ENCODE measurements around the gene GRIA4.

The GRIA4 gene

DNA sequence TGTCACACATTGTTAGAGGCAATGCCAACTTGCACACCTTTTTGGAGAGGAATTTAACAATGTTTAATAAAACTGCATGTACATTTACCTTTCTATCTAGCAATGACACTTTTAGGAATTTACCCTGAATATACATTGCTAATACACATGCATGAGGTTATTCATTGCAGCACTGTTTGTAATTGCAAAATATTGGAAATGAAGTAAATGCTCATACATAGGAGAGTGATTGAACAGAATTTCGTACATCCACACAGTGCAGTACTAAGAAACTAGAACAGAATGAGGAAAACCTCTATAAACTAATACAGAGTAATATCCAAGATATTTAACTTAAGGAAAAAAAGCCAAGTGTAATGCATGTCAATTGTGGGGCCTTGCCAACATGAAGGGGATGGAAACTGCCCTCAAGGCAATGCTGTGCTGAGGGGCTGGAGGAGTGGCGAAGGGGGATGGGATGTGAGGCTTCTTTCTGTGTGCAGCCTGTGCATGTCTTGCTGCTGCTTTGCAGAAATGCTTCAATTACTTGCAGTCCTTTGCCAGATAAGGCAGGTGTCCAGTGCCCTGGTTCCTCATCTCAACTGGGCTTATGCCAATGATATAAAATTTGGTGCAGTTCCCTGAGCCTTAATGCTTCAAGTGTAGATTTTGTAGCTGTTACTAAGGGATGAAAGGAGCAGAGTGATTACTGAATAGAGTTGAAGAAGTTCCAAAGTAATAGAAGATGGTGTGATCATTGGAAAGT is 96.1 kb downstream of the GRIA4 start:
- Histone ChIP-seq H3K27ac (ENCODE audit: low read depth, low read length) (no peak overlapping the region), H3K4me1 (ENCODE audit: control insufficient read depth in 1 of 2, insufficient read depth in 2 of 2, low read length in 2 of 2) (no peaks in the 10 kb centered on the region), H3K9me3 (ENCODE audit: control insufficient read depth in 1 of 2, low read length in 2 of 2) (no peaks in the 10 kb centered on the region), H3K36me3 (ENCODE audit: control insufficient read depth in 1 of 2, insufficient read depth in 2 of 2, low read length in 2 of 2) (no peaks in the 10 kb centered on the region), H3K9ac (ENCODE audit: low read depth in 1 of 2, low read length in 2 of 2) (no peak overlapping the region), H3K4me3 (ENCODE audit: low read depth in 1 of 2, low read length in 2 of 2) (no peak overlapping the region), H3K27me3 (ENCODE audit: control insufficient read depth in 1 of 2, insufficient read depth in 2 of 2, low read length in 2 of 2) (no peaks in the 10 kb centered on the region)

DNA sequence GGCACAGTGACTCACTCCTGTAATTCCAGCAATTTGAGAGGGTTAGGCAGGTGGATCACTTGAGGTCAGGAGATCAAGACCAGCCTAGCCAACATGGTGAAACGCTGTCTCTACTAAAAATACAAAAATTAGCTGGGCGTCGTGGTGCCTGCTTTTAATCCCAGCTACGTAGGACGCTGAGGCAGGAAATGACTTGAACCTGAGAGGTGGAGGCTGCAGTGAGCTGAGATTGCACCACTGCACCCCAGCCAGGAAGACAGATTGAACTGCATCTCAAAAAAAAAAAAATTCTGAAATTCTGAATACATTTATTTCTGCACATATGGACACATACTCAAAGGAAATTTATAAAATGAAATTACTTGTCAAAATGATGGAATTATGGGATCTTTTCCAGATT is 103.2 kb downstream of the GRIA4 start:
- no peaks in the 10 kb centered on the region for H3K36me3 ChIP-seq (ENCODE audit: control insufficient read depth in 1 of 2, insufficient read depth in 2 of 2, low read length in 2 of 2)
- H3K9ac ChIP-seq (ENCODE audit: low read depth in 1 of 2, low read length in 2 of 2) = no peak overlapping the region
- no peaks in the 10 kb centered on the region for H3K4me1 ChIP-seq (ENCODE audit: control insufficient read depth in 1 of 2, insufficient read depth in 2 of 2, low read length in 2 of 2)
- H3K9me3 ChIP-seq (ENCODE audit: control insufficient read depth in 1 of 2, low read length in 2 of 2) = no peaks in the 10 kb centered on the region
- H3K27ac ChIP-seq (ENCODE audit: low read depth, low read length) = no peak overlapping the region
- no peaks in the 10 kb centered on the region for H3K27me3 ChIP-seq (ENCODE audit: control insufficient read depth in 1 of 2, insufficient read depth in 2 of 2, low read length in 2 of 2)
- no peak overlapping the region for H3K4me3 ChIP-seq (ENCODE audit: low read depth in 1 of 2, low read length in 2 of 2)

DNA sequence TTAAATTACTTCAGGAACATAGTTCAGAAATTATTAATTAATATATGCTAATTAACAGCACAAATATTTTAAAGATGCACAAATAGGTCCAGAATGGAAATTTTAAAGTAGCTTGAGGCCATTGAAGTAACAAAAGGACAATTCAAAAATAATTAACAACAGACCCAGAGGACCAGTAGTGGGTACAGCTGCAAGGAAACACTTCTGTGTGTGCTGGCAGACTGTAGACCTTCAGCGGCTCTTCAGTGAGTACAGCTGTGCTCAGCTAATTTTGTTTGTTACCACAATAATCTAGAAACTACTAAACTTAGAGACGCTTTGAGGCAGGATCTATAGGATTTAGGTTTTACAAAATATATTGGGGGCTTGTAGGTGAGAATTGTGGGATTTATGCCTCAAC is 103.8 kb downstream of the GRIA4 start:
- H3K27ac ChIP-seq (ENCODE audit: low read depth, low read length) = no peak overlapping the region
- no peak overlapping the region for H3K9ac ChIP-seq (ENCODE audit: low read depth in 1 of 2, low read length in 2 of 2)
- no peaks in the 10 kb centered on the region for H3K36me3 ChIP-seq (ENCODE audit: control insufficient read depth in 1 of 2, insufficient read depth in 2 of 2, low read length in 2 of 2)
- no peak overlapping the region for H3K4me3 ChIP-seq (ENCODE audit: low read depth in 1 of 2, low read length in 2 of 2)
- H3K9me3 ChIP-seq (ENCODE audit: control insufficient read depth in 1 of 2, low read length in 2 of 2) = no peaks in the 10 kb centered on the region
- no peaks in the 10 kb centered on the region for H3K27me3 ChIP-seq (ENCODE audit: control insufficient read depth in 1 of 2, insufficient read depth in 2 of 2, low read length in 2 of 2)
- H3K4me1 ChIP-seq (ENCODE audit: control insufficient read depth in 1 of 2, insufficient read depth in 2 of 2, low read length in 2 of 2) = no peaks in the 10 kb centered on the region

DNA sequence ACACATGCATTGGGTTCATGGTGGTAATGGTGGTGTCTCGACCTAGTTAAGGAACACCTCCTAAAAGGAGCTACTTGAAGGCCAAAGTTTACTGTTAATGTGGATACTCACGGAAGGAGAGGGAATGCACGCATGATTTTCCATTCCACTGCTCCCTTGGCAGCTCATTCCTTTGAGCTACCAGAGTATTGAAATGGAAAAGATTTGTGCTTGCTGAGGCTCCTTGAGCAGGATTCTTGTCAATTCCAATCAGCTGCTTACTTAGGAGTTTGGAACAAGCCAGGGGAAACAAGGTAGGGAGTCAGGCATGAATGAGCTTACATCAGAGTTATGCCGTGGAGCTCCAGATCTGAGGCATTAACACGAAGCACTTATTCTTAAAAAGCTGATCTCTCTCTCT is 108.8 kb downstream of the GRIA4 start:
- Histone ChIP-seq H3K4me1 (ENCODE audit: control insufficient read depth in 1 of 2, insufficient read depth in 2 of 2, low read length in 2 of 2) (no peaks in the 10 kb centered on the region), H3K4me3 (ENCODE audit: low read depth in 1 of 2, low read length in 2 of 2) (no peak overlapping the region), H3K9ac (ENCODE audit: low read depth in 1 of 2, low read length in 2 of 2) (no peak overlapping the region), H3K36me3 (ENCODE audit: control insufficient read depth in 1 of 2, insufficient read depth in 2 of 2, low read length in 2 of 2) (no peaks in the 10 kb centered on the region), H3K27me3 (ENCODE audit: control insufficient read depth in 1 of 2, insufficient read depth in 2 of 2, low read length in 2 of 2) (no peaks in the 10 kb centered on the region), H3K9me3 (ENCODE audit: control insufficient read depth in 1 of 2, low read length in 2 of 2) (no peaks in the 10 kb centered on the region), H3K27ac (ENCODE audit: low read depth, low read length) (no peak overlapping the region)

DNA sequence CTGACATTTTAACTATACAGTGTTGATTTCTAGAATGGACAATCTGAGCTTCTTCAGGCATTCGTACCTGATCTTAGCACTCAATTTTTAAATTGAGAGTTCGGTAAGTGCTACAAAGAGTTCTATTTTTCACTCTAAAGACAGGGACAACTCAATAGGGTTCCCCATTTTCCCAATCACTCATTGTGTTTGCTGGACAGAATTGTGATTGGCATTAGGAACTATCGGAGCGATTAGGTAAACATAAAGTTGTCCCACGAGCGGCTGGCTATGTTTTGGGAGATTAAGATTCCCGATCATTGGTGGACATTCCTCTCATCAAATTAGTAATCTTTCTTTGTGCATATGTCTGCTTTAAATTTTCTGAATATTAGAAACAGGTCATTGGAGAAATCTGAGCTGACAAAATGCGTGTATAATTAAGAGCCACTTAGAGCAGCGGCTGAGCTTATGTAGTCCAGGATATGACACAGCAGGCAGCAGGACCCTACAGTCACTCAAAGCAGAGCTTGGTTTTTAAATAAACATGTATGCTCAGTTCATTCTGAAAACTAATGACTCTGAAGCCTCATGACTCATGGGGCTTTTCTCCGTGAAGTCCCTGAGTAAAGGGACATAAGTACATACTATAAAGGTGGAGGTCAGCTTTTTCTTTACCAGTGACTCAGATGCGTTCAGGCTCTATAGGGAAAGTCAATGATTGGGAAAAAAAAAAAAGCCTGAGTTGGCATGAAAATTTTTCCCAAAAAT is 109.4 kb downstream of the GRIA4 start:
- Histone ChIP-seq H3K9me3 (ENCODE audit: control insufficient read depth in 1 of 2, low read length in 2 of 2) (no peaks in the 10 kb centered on the region), H3K27ac (ENCODE audit: low read depth, low read length) (no peak overlapping the region), H3K4me1 (ENCODE audit: control insufficient read depth in 1 of 2, insufficient read depth in 2 of 2, low read length in 2 of 2) (no peaks in the 10 kb centered on the region), H3K4me3 (ENCODE audit: low read depth in 1 of 2, low read length in 2 of 2) (no peak overlapping the region), H3K9ac (ENCODE audit: low read depth in 1 of 2, low read length in 2 of 2) (no peak overlapping the region), H3K27me3 (ENCODE audit: control insufficient read depth in 1 of 2, insufficient read depth in 2 of 2, low read length in 2 of 2) (no peaks in the 10 kb centered on the region), H3K36me3 (ENCODE audit: control insufficient read depth in 1 of 2, insufficient read depth in 2 of 2, low read length in 2 of 2) (no peaks in the 10 kb centered on the region)

DNA sequence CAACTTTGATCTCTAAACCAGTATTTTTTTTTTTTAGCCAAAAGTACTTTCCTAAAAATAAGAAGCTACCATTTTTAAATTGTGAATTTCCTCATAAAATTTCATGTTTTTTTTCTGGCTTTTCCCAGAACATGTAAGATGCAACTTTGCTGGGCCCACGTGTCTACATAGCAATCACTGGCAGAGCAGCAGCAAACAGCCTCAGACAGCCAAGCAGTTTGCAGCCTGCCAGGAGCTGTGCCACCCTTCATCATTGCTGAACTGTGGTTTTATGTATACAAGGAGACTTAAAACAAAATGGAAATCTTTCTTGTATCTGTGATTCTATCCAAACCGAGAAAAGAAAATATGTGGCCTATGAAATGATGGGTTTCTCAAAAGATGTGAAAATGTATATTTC is 110.2 kb downstream of the GRIA4 start:
- Histone ChIP-seq H3K27me3 (ENCODE audit: control insufficient read depth in 1 of 2, insufficient read depth in 2 of 2, low read length in 2 of 2) (no peaks in the 10 kb centered on the region), H3K4me1 (ENCODE audit: control insufficient read depth in 1 of 2, insufficient read depth in 2 of 2, low read length in 2 of 2) (no peaks in the 10 kb centered on the region), H3K36me3 (ENCODE audit: control insufficient read depth in 1 of 2, insufficient read depth in 2 of 2, low read length in 2 of 2) (no peaks in the 10 kb centered on the region), H3K9me3 (ENCODE audit: control insufficient read depth in 1 of 2, low read length in 2 of 2) (no peaks in the 10 kb centered on the region), H3K4me3 (ENCODE audit: low read depth in 1 of 2, low read length in 2 of 2) (no peak overlapping the region), H3K9ac (ENCODE audit: low read depth in 1 of 2, low read length in 2 of 2) (no peak overlapping the region), H3K27ac (ENCODE audit: low read depth, low read length) (no peak overlapping the region)

DNA sequence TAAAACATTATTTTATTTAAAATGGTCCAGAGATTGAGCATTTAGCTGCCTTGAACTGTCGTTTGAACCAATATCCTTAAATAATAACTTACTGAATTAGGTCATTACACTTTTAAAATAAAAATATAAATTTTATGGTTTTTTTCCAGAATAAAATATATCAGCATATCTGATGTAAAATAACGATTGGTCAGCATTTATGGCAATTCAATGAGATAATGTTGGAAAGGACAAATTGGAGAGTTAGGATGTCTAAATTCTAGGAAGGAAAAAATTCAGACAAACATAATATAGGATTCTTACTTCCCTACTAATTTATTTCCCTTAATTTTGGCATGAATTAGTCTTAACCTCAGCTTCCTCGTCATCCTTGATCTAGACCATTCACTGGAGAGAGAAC is 113.4 kb downstream of the GRIA4 start:
- Histone ChIP-seq H3K4me3 (ENCODE audit: low read depth in 1 of 2, low read length in 2 of 2) (no peak overlapping the region), H3K27ac (ENCODE audit: low read depth, low read length) (no peak overlapping the region), H3K4me1 (ENCODE audit: control insufficient read depth in 1 of 2, insufficient read depth in 2 of 2, low read length in 2 of 2) (no peaks in the 10 kb centered on the region), H3K9me3 (ENCODE audit: control insufficient read depth in 1 of 2, low read length in 2 of 2) (no peaks in the 10 kb centered on the region), H3K27me3 (ENCODE audit: control insufficient read depth in 1 of 2, insufficient read depth in 2 of 2, low read length in 2 of 2) (no peaks in the 10 kb centered on the region), H3K36me3 (ENCODE audit: control insufficient read depth in 1 of 2, insufficient read depth in 2 of 2, low read length in 2 of 2) (no peaks in the 10 kb centered on the region), H3K9ac (ENCODE audit: low read depth in 1 of 2, low read length in 2 of 2) (no peak overlapping the region)

DNA sequence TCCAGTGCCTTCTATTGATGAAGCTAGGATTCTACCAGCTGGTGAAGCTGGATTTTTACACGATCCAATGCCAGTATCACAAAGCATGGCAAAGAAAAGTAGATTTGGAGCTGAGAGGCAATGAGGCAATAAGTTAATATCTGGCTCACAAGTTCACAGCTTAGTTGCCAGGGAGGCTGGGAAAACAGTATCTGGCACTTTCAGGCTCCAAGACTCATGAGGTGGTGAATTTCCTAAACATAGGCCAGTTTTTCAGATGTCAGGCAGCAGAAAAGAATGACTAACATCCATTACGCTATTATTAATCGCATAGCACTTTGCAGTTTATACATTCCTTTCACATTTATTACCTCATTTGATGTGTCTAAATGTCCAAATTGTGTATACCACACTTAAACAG is 122.7 kb downstream of the GRIA4 start:
- H3K36me3 ChIP-seq (ENCODE audit: control insufficient read depth in 1 of 2, insufficient read depth in 2 of 2, low read length in 2 of 2) = no peaks in the 10 kb centered on the region
- peaks cover 0 to 9% of the 10 kb centered on the region in 2 donors for H3K4me1 ChIP-seq (ENCODE audit: control insufficient read depth in 1 of 2, insufficient read depth in 2 of 2, low read length in 2 of 2)
- H3K4me3 ChIP-seq (ENCODE audit: low read depth in 1 of 2, low read length in 2 of 2) = no peak overlapping the region
- no peaks in the 10 kb centered on the region for H3K9me3 ChIP-seq (ENCODE audit: control insufficient read depth in 1 of 2, low read length in 2 of 2)
- no peaks in the 10 kb centered on the region for H3K27me3 ChIP-seq (ENCODE audit: control insufficient read depth in 1 of 2, insufficient read depth in 2 of 2, low read length in 2 of 2)
- H3K27ac ChIP-seq (ENCODE audit: low read depth, low read length) = no peak overlapping the region
- H3K9ac ChIP-seq (ENCODE audit: low read depth in 1 of 2, low read length in 2 of 2) = no peak overlapping the region

DNA sequence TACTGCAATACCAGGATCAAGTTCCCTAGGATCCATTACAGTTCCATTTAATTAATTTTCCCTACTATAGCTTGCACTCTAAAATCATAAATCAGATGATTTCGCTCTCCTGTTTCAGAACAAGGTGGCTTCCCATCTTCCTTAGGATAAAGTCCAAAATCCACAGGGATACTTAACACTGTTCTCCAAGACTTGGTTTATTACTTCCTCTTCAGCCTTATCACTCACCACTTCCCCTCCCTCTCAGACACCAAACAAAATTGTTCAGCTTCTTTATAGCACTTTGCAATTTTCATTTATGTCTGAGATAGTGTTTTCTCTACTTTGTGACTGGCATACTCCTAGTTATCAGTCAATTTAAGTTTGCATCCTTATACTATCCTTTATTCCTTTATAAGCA is 124.6 kb downstream of the GRIA4 start:
- Histone ChIP-seq H3K27ac (ENCODE audit: low read depth, low read length) (no peak overlapping the region), H3K9me3 (ENCODE audit: control insufficient read depth in 1 of 2, low read length in 2 of 2) (no peaks in the 10 kb centered on the region), H3K36me3 (ENCODE audit: control insufficient read depth in 1 of 2, insufficient read depth in 2 of 2, low read length in 2 of 2) (no peaks in the 10 kb centered on the region), H3K4me3 (ENCODE audit: low read depth in 1 of 2, low read length in 2 of 2) (no peak overlapping the region), H3K4me1 (ENCODE audit: control insufficient read depth in 1 of 2, insufficient read depth in 2 of 2, low read length in 2 of 2) (peaks cover 0 to 9% of the 10 kb centered on the region in 2 donors), H3K27me3 (ENCODE audit: control insufficient read depth in 1 of 2, insufficient read depth in 2 of 2, low read length in 2 of 2) (no peaks in the 10 kb centered on the region), H3K9ac (ENCODE audit: low read depth in 1 of 2, low read length in 2 of 2) (no peak overlapping the region)

DNA sequence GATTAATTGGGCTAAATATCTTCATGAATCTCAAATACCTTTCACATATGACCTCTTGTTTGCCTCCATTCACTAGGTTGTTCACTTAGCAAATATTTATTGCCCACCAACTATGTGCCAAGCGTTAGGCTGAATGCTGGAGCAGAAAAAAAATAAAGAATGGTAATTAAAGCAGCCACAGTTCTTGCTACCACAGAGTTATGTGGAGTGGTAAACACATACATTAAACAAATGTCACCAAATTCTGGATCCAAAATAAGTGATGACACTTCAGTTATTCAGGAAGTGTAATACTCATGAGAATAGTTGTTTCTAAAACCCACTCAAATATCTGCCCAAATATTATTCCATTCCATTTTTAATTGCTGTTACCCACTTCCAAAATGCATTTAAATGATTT is 128.4 kb downstream of the GRIA4 start:
- H3K4me3 ChIP-seq (ENCODE audit: low read depth in 1 of 2, low read length in 2 of 2) = no peak overlapping the region
- H3K9ac ChIP-seq (ENCODE audit: low read depth in 1 of 2, low read length in 2 of 2) = no peak overlapping the region
- no peak overlapping the region for H3K27ac ChIP-seq (ENCODE audit: low read depth, low read length)
- no peaks in the 10 kb centered on the region for H3K9me3 ChIP-seq (ENCODE audit: control insufficient read depth in 1 of 2, low read length in 2 of 2)
- H3K36me3 ChIP-seq (ENCODE audit: control insufficient read depth in 1 of 2, insufficient read depth in 2 of 2, low read length in 2 of 2) = no peaks in the 10 kb centered on the region
- H3K27me3 ChIP-seq (ENCODE audit: control insufficient read depth in 1 of 2, insufficient read depth in 2 of 2, low read length in 2 of 2) = no peaks in the 10 kb centered on the region
- H3K4me1 ChIP-seq (ENCODE audit: control insufficient read depth in 1 of 2, insufficient read depth in 2 of 2, low read length in 2 of 2) = peaks cover 0 to 9% of the 10 kb centered on the region in 2 donors
